HepG2 (cell line): ENCODE measurements around the gene MGLL. TPM values are rescaled to one million over a fixed set of nuclear protein-coding genes. Genes with fewer than 3 reads are reported as not detected.

Source experiments
- HNRNPH1 ChIP-seq: fragments of 200-400 bp; formaldehyde crosslinking; optimal IDR thresholded peaks from 2 replicates; pipeline ENCODE3; 2017; ENCODE audit warnings: mild to moderate bottlenecking, low read depth, low read length
- NR0B2 ChIP-seq: sonication (generic); formaldehyde crosslinking; IDR thresholded peaks from 2 replicates; pipeline ENCODE4 v1.4.0; 2020; ENCODE audit warnings: mild to moderate bottlenecking, missing genetic modification reagents
- THAP9 ChIP-seq: sonication (generic); formaldehyde crosslinking; IDR thresholded peaks from 2 replicates; pipeline ENCODE4; 2020; ENCODE audit warnings: missing genetic modification reagents, mild to moderate bottlenecking, borderline replicate concordance
- YEATS4 ChIP-seq: sonication (generic); formaldehyde crosslinking; IDR thresholded peaks from 2 replicates; pipeline ENCODE4 v1.4.0; 2020; ENCODE audit warnings: missing genetic modification reagents, borderline replicate concordance
- ZBTB42 ChIP-seq: sonication (generic); formaldehyde crosslinking; IDR thresholded peaks from 2 replicates; pipeline ENCODE4 v1.5.0; 2020; ENCODE audit warnings: mild to moderate bottlenecking, missing genetic modification reagents
- ZBTB46 ChIP-seq: sonication (generic); formaldehyde crosslinking; IDR thresholded peaks from 2 replicates; pipeline ENCODE4 v1.4.0; 2020; ENCODE audit warnings: mild to moderate bottlenecking, missing genetic modification reagents, borderline replicate concordance
- ZMYM4 ChIP-seq: sonication (generic); formaldehyde crosslinking; IDR thresholded peaks from 2 replicates; pipeline ENCODE4 v1.8.1; 2023; ENCODE audit warnings: mild to moderate bottlenecking, missing genetic modification reagents
- ZNF20 ChIP-seq: sonication (generic); formaldehyde crosslinking; IDR thresholded peaks from 2 replicates; pipeline ENCODE4 v1.4.0; 2020; ENCODE audit warnings: mild to moderate bottlenecking, moderate library complexity, missing genetic modification reagents
- ZNF232 ChIP-seq: sonication (generic); formaldehyde crosslinking; IDR thresholded peaks from 2 replicates; pipeline ENCODE4 v1.4.0; 2020; ENCODE audit warnings: missing genetic modification reagents, borderline replicate concordance
- ZNF589 ChIP-seq: sonication (generic); formaldehyde crosslinking; conservative IDR thresholded peaks from 2 replicates; pipeline ENCODE4 v1.8.0; 2022; ENCODE audit warnings: mild to moderate bottlenecking, moderate library complexity, missing genetic modification reagents
- ZNF674 ChIP-seq: sonication (generic); formaldehyde crosslinking; IDR thresholded peaks from 2 replicates; pipeline ENCODE4 v1.5.0; 2020; ENCODE audit warnings: low read depth, mild to moderate bottlenecking, missing genetic modification reagents
- ZNF678 ChIP-seq: sonication (generic); formaldehyde crosslinking; IDR thresholded peaks from 2 replicates; pipeline ENCODE4 v1.4.0; 2020; ENCODE audit warnings: mild to moderate bottlenecking, missing genetic modification reagents
- ZNF687 ChIP-seq: sonication (generic); formaldehyde crosslinking; IDR thresholded peaks from 2 replicates; pipeline ENCODE4 v1.5.1; 2020; ENCODE audit warnings: mild to moderate bottlenecking, missing genetic modification reagents, moderate library complexity
- ZNF704 ChIP-seq: sonication (generic); formaldehyde crosslinking; IDR thresholded peaks from 2 replicates; pipeline ENCODE4 v1.8.1; 2023; ENCODE audit warnings: mild to moderate bottlenecking, inconsistent platforms, moderate library complexity, missing genetic modification reagents, borderline replicate concordance
- ZNF781 ChIP-seq: sonication (generic); formaldehyde crosslinking; IDR thresholded peaks from 2 replicates; pipeline ENCODE4 v1.5.1; 2020; ENCODE audit warnings: borderline replicate concordance, mild to moderate bottlenecking, missing genetic modification reagents; ENCODE audit errors: not compliant biosample characterization
- polyA plus RNA-seq, 8 experiments: library from polyadenylated mRNA; depleted of rRNA in 3 of 8; stranded (reverse) in 7 of 8; unstranded in 1 of 8; fragments of >200 nt; fragmentation: Illumina TruSeq in 4 of 8; extraction: Trizol in 4 of 8; gene quantifications; 2 replicates each; pipeline versions ENCODE4 v1.2.1 to v1.2.3, GENCODE V29; 2011 to 2016; ENCODE audit warnings: low read depth in 4 of 8, missing spikeins in 1 of 8, mixed read lengths in 1 of 8; ENCODE audit not compliant: insufficient read depth in 1 of 8
- total RNA-seq, 5 experiments: library from RNA; depleted of rRNA; stranded (reverse); fragments of >200 nt; fragmentation: Illumina TruSeq; extraction: Trizol; gene quantifications; 2 replicates each; pipeline ENCODE4 v1.2.3, GENCODE V29; 2016; ENCODE audit warnings: low read depth in 1 of 5

Gene MGLL
- total and polyA plus RNA-seq, 2 of the 13 experiments (the other 11 are each of a cell fraction or from before 2014, with no cell fraction given) = not detected

DNA sequence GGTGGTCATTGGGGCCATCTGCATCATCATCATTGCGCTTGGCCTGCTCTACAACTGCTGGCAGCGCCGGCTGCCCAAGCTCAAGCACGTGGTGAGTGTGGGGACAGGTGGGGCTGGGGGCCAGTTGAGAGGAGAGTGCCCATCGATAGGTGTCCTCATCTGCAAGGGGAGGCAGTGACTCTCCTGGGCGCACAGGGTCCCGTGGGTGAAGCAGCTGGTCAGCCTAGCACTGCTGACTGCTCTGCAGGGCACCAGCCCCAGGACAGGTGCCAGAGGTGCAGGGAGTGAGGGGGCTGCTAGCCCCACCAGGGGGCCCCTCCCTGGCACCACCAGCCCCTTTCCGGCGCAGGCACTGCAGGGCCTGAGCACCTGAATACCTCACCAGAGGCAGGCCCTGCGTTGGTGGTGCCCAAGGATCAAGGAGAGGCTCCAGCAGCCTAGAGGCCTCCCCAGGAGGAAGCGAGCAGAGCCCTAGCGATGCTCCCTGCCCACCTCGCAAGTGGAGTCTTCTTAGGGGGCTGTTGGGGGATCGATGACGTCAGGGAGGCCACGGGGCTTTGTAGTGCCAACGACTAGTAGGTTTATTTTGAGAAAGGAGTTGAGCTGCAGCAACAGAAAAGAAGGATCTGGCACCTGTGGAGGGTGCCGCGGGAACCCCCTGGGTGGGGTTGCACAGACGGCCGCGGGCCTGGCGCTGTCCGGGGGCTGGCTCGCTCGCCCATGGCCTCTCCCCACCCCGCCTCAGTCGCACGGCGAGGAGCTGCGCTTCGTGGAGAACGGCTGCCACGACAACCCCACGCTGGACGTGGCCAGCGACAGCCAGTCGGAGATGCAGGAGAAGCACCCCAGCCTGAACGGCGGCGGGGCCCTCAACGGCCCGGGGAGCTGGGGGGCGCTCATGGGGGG is 150.5 kb downstream of the MGLL start (continued):
- no peak for TF ChIP-seq ZNF678 (CRISPR knock-in tag)
- no peak for TF ChIP-seq ZNF232
- TF ChIP-seq ZMYM4 (CRISPR knock-in tag) = no peak
- TF ChIP-seq THAP9 = no peak
- TF ChIP-seq YEATS4 = no peak
- 0 out of 2 replicates have a peak, but pooled peaks have one; percentile 31 for TF ChIP-seq ZBTB42 (CRISPR knock-in tag)
- no peak for TF ChIP-seq ZNF781 (CRISPR knock-in tag)
- TF ChIP-seq ZBTB46 (CRISPR knock-in tag) = no peak
- no peak for TF ChIP-seq ZNF589 (CRISPR knock-in tag)
- no peak for TF ChIP-seq ZNF20 (CRISPR knock-in tag)
- 0 out of 2 replicates have a peak, but pooled peaks have one; percentile 17 for TF ChIP-seq ZNF674
- TF ChIP-seq ZNF704 (CRISPR knock-in tag) = no peak
- no peak for TF ChIP-seq NR0B2 (CRISPR knock-in tag)
- no peak for TF ChIP-seq HNRNPH1
- TF ChIP-seq ZNF687 (CRISPR knock-in tag) = no peak
